Calu3 (cell line): ENCODE measurements around the gene TAPT1. TPM values are rescaled to one million over a fixed set of nuclear protein-coding genes. Genes with fewer than 3 reads are reported as not detected.

Experiments used
- BruUV-seq: library from RNA; stranded (reverse); fragments of 400-500 nt; replicated peaks from 2 replicates; lab custom pipeline; 2021; lab: Mats Ljungman, UMichigan
- CTCF ChIA-PET: fragments of 300-600 bp; sonication (Branson Sonifier 250); formaldehyde crosslinking; loops from one replicate; lab custom pipeline; 2022; ENCODE audit warnings: antibody characterized with exemption; lab: Charles Lee
- DNase-seq: peaks from one replicate; pipeline ENCODE4 v3.0.0; 2022
- H3K27ac Mint-ChIP-seq: one replicate; pipeline ENCODE4 v1.8.0; 2022; ENCODE audit warnings: mixed read lengths; ENCODE audit not compliant: unreplicated experiment
- H3K27me3 Mint-ChIP-seq: one replicate; pipeline ENCODE4 v1.8.0; 2022; ENCODE audit warnings: mixed read lengths; ENCODE audit not compliant: unreplicated experiment
- H3K36me3 Mint-ChIP-seq: one replicate; pipeline ENCODE4 v1.8.0; 2022; ENCODE audit warnings: mild to moderate bottlenecking, moderate library complexity, mixed read lengths; ENCODE audit not compliant: insufficient read depth, unreplicated experiment
- H3K4me1 Mint-ChIP-seq: one replicate; pipeline ENCODE4 v1.8.0; 2022; ENCODE audit warnings: mild to moderate bottlenecking, low read depth, mixed read lengths; ENCODE audit not compliant: unreplicated experiment
- H3K4me3 Mint-ChIP-seq: one replicate; pipeline ENCODE4 v1.8.0; 2022; ENCODE audit warnings: mild to moderate bottlenecking, low read depth, moderate library complexity, mixed read lengths; ENCODE audit not compliant: unreplicated experiment
- H3K9me3 Mint-ChIP-seq: one replicate; pipeline ENCODE4 v1.8.0; 2022; ENCODE audit warnings: low read depth, mixed read lengths; ENCODE audit not compliant: unreplicated experiment
- intact Hi-C: fragments of 100-400 bp; cut with micrococcal nuclease; formaldehyde crosslinking; loops from one replicate; pipeline ENCODE4 v1.10.0; 2022; ENCODE audit not compliant: unreplicated experiment
- total RNA-seq: library from RNA; stranded (reverse); gene quantifications from 2 replicates; pipeline ENCODE4 v1.2.3, GENCODE V29; 2022
- TF ChIP-seq, protein P1 (sequence below): fragments of 200-600 bp; IDR thresholded peaks from one replicate; pipeline ENCODE4 v1.8.0; 2022; ENCODE audit warnings: antibody characterized with exemption; ENCODE audit not compliant: unreplicated experiment

The TAPT1 gene
- total RNA-seq, 1 experiment from 2014 or later = 31.5 TPM

GRCh38 chr4:16264798-16265197 lies 38.5 kb upstream of the TAPT1 start:
- H3K4me3 Mint-ChIP-seq = no peak overlapping the region
- no TSS peak for BruUV-seq
- H3K27ac Mint-ChIP-seq = no peak overlapping the region
- no peaks in the 10 kb centered on the region for H3K27me3 Mint-ChIP-seq
- no peak for DNase-seq
- CTCF ChIA-PET = interaction anchor here (1.1 to 2.0 kb wide), 6 partner anchors 41 to 459 kb away, joined by 4 to 10 read pairs (median 6); partner anchors contain the start of gene FGFBP2
- intact Hi-C loops = loop anchor here (1.0 to 10.0 kb wide), 4 partner anchors 68 to 460 kb away; partner anchors contain the start of gene FGFBP2
- no peaks in the 10 kb centered on the region for H3K36me3 Mint-ChIP-seq
- no peaks in the 10 kb centered on the region for H3K9me3 Mint-ChIP-seq
- no peaks in the 10 kb centered on the region for H3K4me1 Mint-ChIP-seq
- TF ChIP-seq, protein P1, sequence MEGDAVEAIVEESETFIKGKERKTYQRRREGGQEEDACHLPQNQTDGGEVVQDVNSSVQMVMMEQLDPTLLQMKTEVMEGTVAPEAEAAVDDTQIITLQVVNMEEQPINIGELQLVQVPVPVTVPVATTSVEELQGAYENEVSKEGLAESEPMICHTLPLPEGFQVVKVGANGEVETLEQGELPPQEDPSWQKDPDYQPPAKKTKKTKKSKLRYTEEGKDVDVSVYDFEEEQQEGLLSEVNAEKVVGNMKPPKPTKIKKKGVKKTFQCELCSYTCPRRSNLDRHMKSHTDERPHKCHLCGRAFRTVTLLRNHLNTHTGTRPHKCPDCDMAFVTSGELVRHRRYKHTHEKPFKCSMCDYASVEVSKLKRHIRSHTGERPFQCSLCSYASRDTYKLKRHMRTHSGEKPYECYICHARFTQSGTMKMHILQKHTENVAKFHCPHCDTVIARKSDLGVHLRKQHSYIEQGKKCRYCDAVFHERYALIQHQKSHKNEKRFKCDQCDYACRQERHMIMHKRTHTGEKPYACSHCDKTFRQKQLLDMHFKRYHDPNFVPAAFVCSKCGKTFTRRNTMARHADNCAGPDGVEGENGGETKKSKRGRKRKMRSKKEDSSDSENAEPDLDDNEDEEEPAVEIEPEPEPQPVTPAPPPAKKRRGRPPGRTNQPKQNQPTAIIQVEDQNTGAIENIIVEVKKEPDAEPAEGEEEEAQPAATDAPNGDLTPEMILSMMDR = no peak

- no peak for DNase-seq
- TF ChIP-seq, protein P1 = no peak
- H3K9me3 Mint-ChIP-seq = no peaks in the 10 kb centered on the region
- BruUV-seq = no TSS peak
- CTCF ChIA-PET = interaction anchor here (0.6 kb wide), 1 partner anchor 12 kb away, joined by 3 read pairs; no protein-coding TSS in a partner anchor
- no peaks in the 10 kb centered on the region for H3K27me3 Mint-ChIP-seq
- no peaks in the 10 kb centered on the region for H3K4me1 Mint-ChIP-seq
- no peaks in the 10 kb centered on the region for H3K36me3 Mint-ChIP-seq
- H3K4me3 Mint-ChIP-seq = no peak overlapping the region
- H3K27ac Mint-ChIP-seq = no peak overlapping the region
- intact Hi-C loops = loop anchor here (10.0 kb wide), 1 partner anchor 458 kb away; no protein-coding TSS in a partner anchor
Observed at GRCh38 chr4:16263056-16263455, 36.8 kb upstream of the TAPT1 start.

DNA sequence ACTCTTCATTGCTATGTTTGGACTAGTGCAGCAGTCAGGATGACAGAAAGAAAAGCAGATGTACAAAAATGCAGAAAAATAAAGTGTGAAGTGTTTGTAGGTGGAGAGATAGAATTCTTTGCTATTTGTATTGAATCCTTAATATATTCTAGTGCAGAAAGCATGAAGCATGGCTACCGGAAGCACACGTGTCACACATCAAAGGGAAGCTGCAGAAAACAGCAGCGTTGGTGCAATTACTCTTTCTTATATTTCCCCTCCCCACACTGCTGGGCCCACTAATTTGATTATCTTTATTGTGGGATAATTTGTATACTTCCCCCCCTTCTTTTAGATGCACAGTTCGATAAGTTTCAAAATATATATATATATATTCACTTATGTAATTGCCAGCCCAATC lies 35.9 kb upstream of the TAPT1 start:
- no peaks in the 10 kb centered on the region for H3K4me1 Mint-ChIP-seq
- no peak for DNase-seq
- TF ChIP-seq, protein P1 = no peak
- no peaks in the 10 kb centered on the region for H3K27me3 Mint-ChIP-seq
- H3K4me3 Mint-ChIP-seq = no peak overlapping the region
- CTCF ChIA-PET = no interaction called here
- H3K36me3 Mint-ChIP-seq = no peaks in the 10 kb centered on the region
- intact Hi-C loops = loop anchor here (10.0 kb wide), 1 partner anchor 457 kb away; no protein-coding TSS in a partner anchor
- H3K9me3 Mint-ChIP-seq = peaks cover 3% of the 10 kb centered on the region
- no TSS peak for BruUV-seq
- H3K27ac Mint-ChIP-seq = no peak overlapping the region

DNA sequence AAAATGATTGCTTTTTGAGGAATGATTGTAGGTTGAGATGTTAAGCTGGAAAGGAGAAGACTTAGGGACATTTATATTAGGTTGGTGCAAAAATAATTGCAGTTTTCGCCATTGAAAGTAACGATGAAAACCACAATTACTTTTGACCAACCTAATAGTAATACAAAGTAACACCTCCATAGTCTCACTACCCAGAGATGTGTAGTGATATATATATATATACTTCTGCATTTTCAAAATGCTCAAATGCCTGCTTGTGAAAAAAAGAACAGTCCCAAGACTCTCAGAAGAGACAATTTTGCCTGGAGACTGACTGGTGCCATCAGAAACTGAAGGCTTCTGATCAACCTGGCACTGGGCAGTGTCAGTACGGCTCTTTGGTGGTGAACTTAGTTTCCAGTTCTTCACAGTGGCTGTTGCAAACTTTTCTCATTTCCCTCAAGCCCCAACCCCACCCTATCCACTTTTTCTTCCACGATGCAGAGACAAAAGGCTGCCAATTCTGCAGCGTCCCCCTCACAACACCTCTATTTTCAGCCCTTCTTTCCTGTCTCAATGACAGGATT lies 35.1 kb upstream of the TAPT1 start:
- no peaks in the 10 kb centered on the region for H3K36me3 Mint-ChIP-seq
- TF ChIP-seq, protein P1 = no peak
- H3K27me3 Mint-ChIP-seq = no peaks in the 10 kb centered on the region
- CTCF ChIA-PET = no interaction called here
- H3K9me3 Mint-ChIP-seq = peaks cover 3% of the 10 kb centered on the region
- DNase-seq = no peak
- H3K4me3 Mint-ChIP-seq = no peak overlapping the region
- intact Hi-C loops = loop anchor here (10.0 kb wide), 1 partner anchor 457 kb away; no protein-coding TSS in a partner anchor
- no TSS peak for BruUV-seq
- no peak overlapping the region for H3K27ac Mint-ChIP-seq
- H3K4me1 Mint-ChIP-seq = no peaks in the 10 kb centered on the region
